ENCODE results near the gene B4GALNT4. TPM values are rescaled to one million over a fixed set of nuclear protein-coding genes. Genes with fewer than 3 reads are reported as not detected.

The B4GALNT4 gene
- total RNA-seq, 6 experiments from 2014 or later: 0.05 to 0.07 TPM; not detected in 4

GRCh38 chr11:329886-330253 lies 39.4 kb upstream of the B4GALNT4 start:
- H3K4me1 ChIP-seq: peaks cover 0 to 20% (median 9%) of the 10 kb centered on the region in 4 donors
- peak overlapping the region in 1 of 3 donors; percentile 37 for H3K27ac ChIP-seq
- ATAC-seq (no peak), DNase-seq (peak in 1 of 3 donors; percentile 24)
- intact Hi-C loops (cut with DNase I): no loop called here
- no peaks in the 10 kb centered on the region for H3K9me3 ChIP-seq
- H3K36me3 ChIP-seq: no peaks in the 10 kb centered on the region
- H3K27me3 ChIP-seq: no peaks in the 10 kb centered on the region
- TF ChIP-seq CTCF (IDR thresholded peaks at IDR 0.05): no peak
- TF ChIP-seq POLR2A (IDR thresholded peaks at IDR 0.05): no peak
- H3K4me3 ChIP-seq: no peak overlapping the region
- WGBS (ENCODE audit: insufficient coverage, low coverage, low lambda C conversion rate, missing lambda C conversion rate): 81% methylated on average over 2 of the region's 2 CpGs

GRCh38 chr11:330307-330693 lies 39.0 kb upstream of the B4GALNT4 start:
- no peak for TF ChIP-seq CTCF (IDR thresholded peaks at IDR 0.05)
- no peak for TF ChIP-seq POLR2A (IDR thresholded peaks at IDR 0.05)
- Histone ChIP-seq H3K4me1 (peaks cover 0 to 20% (median 9%) of the 10 kb centered on the region in 4 donors), H3K9me3 (no peaks in the 10 kb centered on the region), H3K27me3 (no peaks in the 10 kb centered on the region), H3K27ac (no peak overlapping the region), H3K4me3 (no peak overlapping the region), H3K36me3 (no peaks in the 10 kb centered on the region)
- DNase-seq (peak in 1 of 3 donors; percentile 48), ATAC-seq (no peak)
- 81% methylated on average over 3 of the region's 14 CpGs for WGBS (ENCODE audit: insufficient coverage, low coverage, low lambda C conversion rate, missing lambda C conversion rate)
- intact Hi-C loops (cut with DNase I): no loop called here

- 66% methylated on average over 23 of the region's 34 CpGs for WGBS (ENCODE audit: insufficient coverage, low coverage, low lambda C conversion rate, missing lambda C conversion rate)
- Histone ChIP-seq H3K9me3 (no peaks in the 10 kb centered on the region), H3K36me3 (no peaks in the 10 kb centered on the region), H3K4me1 (peaks cover 0 to 20% (median 9%) of the 10 kb centered on the region in 4 donors), H3K27ac (no peak overlapping the region), H3K4me3 (no peak overlapping the region), H3K27me3 (no peaks in the 10 kb centered on the region)
- DNase-seq (peak in 1 of 3 donors; percentile 46), ATAC-seq (no peak)
- intact Hi-C loops (cut with DNase I): no loop called here
- no peak for TF ChIP-seq CTCF (IDR thresholded peaks at IDR 0.05)
- no peak for TF ChIP-seq POLR2A (IDR thresholded peaks at IDR 0.05)
Measured at GRCh38 chr11:330694-331357, 38.5 kb upstream of the B4GALNT4 start.

- Histone ChIP-seq H3K4me3 (no peak overlapping the region), H3K9me3 (no peaks in the 10 kb centered on the region), H3K27me3 (no peaks in the 10 kb centered on the region), H3K27ac (no peak overlapping the region), H3K4me1 (peaks cover 0 to 21% (median 8%) of the 10 kb centered on the region in 4 donors), H3K36me3 (no peaks in the 10 kb centered on the region)
- intact Hi-C loops (cut with DNase I): no loop called here
- WGBS (ENCODE audit: insufficient coverage, low coverage, low lambda C conversion rate, missing lambda C conversion rate): 74% methylated on average over 5 of the region's 19 CpGs
- TF ChIP-seq CTCF (IDR thresholded peaks at IDR 0.05) (no peak), POLR2A (IDR thresholded peaks at IDR 0.05) (no peak)
- ATAC-seq: no peak
- DNase-seq: peak in 1 of 3 donors; percentile 38
Measured at GRCh38 chr11:331358-332060, 37.8 kb upstream of the B4GALNT4 start.
